ENCODE measurements around the gene CDC5L.
"Not testable (repeated sequence)": the region's sequence is repeated elsewhere in the genome, so short reads cannot be mapped to it uniquely, and the experiment has no call there.

CDC5L gene

DNA sequence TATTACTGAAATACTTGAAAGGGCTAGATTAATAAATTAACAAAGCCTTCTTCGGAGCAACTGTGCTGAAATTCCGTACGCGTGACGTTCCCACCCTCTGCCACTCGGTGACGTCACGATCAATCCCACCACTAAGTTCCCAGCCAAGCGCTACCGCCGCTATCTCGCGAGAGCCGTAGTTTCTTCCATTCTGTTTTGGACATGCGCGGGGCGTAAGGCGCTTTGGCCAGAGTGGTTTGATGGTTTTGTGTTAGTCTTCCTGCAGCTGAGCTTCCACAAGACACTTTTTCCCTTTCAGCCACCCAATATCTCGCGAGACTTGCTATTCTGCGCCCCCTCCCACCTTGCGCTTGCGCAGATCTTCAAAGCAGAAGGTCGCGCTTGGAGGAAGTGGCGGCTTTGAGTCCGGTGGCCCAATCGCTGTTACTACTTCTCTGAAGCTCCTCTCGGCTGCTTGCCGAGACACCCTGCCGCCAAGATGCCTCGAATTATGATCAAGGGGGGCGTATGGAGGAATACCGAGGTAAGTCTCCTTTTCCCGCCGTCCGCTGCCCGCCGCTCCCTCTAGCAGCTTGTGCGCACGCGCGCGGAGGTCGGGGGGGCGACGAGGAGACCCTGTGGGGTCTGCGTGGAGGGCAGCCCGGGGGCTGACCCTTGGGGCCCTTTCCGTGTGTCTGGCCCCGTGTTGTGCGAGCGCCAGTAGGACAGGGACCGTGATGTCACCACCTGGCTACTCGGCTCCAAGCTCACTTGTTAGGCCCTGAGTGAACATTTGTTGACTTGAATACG lies at the start of gene CDC5L:
Gene CDC5L, plus strand, starts transcription at position 361 of the 789 bp plus-strand sequence. Its CDS starts 118 bp downstream, at position 479.
- ATAC-seq, result peak; percentile 98
- DNase-seq, result peak; percentile 95

DNA sequence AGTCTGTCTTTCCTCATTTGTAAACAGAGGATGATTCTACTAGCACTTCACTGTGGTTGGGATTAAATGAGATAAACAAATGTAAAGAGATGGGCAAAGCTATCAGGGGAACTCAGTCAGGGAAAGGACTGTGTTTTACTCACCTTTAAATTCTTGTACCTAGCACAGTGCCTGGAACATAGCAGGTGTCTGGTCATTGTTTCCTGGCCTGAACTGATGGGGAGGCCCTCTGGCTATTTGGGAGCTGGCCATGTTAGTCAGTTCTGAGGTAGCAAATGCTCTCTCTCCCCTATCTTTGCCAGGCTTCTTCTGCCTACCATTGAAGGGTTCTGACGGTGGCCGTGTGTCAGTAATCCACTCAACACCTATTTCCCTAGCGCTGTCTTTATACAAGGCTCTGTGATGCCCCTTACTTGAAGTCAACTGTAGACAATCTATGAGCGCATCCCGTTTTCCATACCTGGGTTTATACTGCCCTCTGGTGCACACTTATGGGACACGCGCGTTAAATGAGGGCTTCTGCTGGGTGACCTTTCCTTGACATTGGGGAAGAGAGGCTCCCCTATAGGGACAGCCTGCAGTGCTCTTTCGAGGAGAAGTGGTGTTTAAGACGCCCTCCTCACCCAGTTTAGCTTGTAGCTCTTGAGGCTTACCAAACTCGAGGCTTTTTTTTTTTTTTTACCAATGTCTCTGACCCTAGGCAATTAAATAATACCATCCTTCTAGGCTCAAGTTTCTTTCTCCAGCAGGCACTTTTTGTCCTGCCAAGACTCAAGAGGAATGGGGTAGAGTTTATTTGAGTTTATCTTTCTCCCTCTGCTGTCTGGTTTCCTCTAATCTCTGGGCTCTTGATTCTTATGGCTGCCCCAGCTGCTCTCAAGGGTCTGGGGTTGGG lies 49.0 kb upstream of the CDC5L start:
- DNase-seq (peak; percentile 65), ATAC-seq (peak; percentile 77)

DNA sequence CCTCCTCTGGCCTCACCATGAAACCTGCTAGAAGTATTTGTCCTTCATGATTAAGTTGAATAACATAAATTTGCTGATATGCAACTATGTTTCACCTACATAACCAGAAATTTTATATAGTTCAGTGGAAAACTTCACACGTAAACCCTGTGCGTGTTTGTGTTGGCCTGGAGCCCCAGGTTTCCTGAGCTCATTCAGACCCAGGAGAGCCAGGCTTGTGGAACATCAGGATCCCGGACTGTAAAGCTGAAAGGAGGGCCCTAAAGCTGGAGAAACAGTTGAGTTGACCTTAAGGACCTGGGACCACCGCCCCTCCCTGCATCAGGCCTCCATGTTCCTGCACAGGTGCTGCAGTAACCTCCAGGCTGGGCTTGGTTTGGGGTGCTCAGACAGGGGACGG lies 48.2 kb upstream of the CDC5L start:
- DNase-seq (no peak), ATAC-seq (no peak)

DNA sequence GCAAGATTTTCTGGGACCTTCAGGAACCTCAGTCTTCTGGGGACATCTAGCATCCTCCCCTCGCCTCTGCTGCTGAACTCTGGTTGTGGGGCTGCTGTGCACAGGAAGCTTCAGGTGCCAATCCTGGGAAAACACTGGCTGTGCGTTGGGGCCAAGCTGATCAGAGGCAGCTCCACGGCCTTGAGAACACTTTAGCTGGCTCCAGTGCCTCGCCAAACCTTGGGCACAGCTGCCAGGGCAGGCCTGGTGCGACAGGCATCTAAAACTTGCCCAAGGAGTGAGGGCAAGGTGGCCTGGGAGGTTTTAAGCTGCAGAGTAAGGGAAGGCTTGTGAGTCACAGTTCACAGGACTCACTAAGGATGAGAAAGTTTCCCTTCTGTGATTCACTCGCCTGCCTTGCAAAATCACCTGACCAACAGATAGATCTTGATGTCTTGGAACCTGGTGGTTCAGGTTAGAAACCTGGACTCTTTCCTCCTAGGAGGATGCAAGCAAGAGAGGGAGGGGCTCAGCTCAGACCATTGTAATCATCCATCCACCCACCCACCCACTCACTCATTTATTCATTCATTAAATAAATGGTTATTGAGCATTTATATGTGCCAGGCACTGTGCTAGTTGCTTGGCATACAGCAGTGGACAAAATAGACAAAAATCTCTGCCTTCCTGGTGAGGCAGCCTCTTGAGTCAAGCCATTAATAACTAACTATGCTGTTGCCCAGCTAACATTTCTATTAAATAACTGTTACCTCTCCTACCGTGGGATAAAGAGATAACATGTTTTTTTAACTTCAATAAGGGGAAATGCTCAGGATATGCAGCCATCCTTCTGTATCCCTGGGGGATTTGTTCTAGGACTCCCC lies 47.5 kb upstream of the CDC5L start:
- no peak for DNase-seq
- peak; percentile 74 for ATAC-seq

DNA sequence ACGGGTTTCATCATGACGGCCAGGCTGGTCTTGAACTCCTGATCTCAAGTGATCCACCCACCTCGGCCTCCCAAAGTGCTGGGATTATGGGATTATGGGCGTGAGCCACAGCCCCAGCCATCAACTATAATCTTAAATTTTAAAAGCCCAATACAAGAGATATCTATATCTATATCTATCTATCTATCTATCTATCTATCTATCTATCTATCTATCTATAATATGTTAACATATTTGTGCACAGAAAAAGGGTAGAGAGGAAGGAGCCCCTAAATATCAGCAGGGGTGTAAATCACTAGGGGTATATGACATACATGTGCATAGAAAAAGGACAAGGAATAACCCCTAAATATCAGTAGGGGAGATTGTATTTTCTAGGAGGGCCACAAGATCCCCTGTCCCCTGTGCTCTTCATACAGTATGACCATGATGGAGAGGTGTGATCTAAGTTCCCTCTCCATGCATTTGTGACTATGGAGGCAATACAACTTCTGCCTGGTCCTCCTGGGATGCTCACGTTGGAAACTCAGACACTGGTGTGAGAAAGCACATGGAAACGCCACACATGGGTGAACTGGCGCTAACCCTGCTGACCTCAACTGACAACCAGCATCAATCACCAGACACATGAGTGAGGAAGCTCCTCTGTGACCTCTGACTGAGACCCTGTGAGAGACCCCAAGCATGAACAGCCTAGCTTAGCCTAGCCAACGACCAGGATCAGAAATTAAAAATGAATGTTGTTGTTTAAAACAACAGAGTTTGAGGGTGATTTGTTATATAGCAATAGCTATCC lies 46.2 kb upstream of the CDC5L start:
- DNase-seq (no peak), ATAC-seq (no peak)

DNA sequence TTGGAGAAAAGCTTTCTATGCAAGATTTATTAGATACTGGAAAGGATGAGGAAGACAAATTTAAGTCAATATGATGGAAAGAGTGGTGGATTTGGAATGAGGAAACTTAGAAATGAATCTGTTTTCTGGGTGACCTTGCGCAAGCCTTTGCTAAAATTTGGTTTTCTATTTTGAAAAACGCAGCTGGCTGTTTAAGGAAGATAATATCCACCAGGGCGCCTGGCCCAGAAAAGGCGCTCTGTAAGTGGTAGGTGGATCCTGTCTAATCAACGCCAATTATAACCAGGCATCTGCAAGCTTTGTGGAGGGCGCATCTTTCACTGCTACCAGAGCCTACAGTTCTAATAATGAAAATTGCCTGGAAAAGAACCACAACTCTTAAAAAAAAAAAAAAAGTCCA lies 45.5 kb upstream of the CDC5L start:
- ATAC-seq, result no peak

DNA sequence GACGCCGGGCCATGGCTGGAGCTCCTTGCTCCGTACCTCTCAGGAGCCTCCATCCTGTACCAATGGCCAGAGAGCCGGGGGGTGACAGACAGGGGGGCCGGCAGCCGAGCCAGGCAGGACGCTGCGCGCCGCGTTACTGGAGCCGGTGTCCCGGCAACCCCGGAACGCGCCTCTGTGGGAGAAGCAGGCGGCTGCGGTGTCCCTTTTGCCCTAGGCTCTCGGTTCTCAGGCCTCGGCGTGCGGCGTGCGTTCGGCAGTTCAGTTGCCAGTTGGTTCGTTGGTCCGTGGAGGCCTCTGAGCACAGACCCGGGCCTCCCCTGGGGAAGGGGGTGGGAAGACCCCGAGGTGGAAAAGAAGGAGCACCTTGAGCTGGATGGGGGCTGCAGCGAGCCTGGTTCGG lies 45.0 kb upstream of the CDC5L start, which contains the start of gene SPATS1:
Gene SPATS1, plus strand, starts transcription at position 162 of the 400 bp plus-strand sequence. CDS start 446 bp downstream, outside the sequence.
- ATAC-seq (peak; percentile 26), DNase-seq (peak; percentile 8)

More for the DNA sequence above, 45.5 kb upstream of the CDC5L start:
- no peak for DNase-seq

DNA sequence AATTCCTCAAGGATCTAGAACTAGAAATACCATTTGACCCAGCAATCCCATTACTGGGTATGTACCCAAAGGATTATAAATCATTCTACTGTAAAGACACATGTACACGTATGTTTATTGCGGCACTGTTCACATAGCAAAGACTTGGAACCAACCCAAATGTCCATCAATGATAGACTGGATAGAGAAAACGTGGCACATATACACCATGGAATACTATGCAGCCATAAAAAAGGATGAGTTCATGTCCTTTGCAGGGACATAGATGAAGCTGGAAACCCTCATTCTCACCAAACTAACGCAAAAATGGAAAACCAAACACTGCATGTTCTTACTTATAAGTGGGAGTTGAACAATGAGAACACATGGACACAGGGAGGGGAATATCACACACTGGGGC lies 40.7 kb upstream of the CDC5L start:
- not testable (repeated sequence) for DNase-seq, ATAC-seq

DNA sequence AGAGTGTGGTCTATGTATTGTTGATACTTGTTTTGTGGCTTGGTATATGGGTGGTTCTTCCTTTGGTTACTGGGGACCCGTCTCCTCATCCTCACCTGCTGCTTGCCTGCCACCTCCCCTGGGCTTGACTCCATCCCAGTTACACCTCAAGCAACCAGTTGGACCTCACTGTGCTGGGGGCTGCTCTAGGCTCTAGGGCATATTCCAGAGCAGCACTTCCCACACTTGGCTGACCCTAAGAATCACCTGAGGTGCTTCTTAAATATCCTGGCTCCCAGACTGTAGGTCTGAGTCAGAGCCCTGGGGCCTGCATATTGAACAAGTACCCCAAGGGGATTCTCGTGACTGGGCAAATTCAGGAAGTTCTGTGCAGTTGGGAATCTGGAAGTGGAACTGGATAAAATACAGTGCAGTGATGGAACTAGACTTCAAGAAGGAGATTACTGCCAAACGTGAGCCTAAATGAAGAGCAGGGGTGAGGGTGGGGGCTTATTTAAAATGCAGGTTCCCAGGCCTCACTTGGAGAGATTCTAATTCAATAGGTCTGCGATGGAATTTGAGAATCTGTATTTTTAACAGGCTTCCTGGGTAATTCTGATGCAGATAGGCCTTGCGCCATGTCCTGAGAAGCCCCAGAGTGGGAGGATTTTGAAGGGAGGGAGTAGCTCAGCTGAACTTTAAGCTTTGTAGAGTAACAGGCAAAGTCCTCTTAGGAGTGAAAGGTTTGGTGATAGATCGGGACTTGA lies 37.4 kb upstream of the CDC5L start:
- ATAC-seq (no peak), DNase-seq (no peak)

DNA sequence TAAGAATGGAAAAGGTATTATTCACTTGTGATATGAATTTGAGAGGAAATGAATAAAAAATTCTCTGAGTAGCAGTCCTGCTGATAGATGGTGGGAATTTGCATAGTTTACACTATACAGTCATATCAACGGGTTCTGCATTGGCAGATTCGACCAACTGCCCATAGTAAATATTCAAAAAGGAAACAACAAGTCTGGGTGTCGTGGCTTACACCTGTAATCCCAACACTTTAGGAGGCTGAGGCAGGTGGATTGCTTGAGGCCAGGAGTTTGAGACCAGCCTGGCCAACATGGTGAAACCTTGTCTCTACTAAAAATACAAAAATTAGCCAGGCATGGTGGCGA lies 36.9 kb upstream of the CDC5L start:
- not testable (repeated sequence) for DNase-seq, ATAC-seq

DNA sequence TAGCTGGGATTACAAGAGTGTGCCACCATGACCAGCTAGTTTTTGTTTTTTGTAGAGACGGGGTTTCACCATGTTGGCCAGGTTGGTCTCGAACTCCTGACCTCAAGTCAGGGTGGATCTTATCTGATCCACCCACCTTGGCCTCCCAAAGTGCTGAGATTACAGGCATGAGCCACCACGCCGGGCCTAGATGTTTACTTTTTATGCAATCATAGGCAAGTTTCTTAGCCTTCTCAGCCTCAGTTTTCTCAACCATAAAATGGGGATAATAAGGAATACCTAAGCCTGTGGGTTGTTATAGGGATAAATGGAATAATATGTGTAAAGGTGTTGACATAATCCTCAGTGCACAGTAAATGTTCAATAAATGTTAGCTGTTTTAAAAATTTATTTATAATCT lies 35.2 kb upstream of the CDC5L start:
- ATAC-seq (no peak), DNase-seq (no peak)

DNA sequence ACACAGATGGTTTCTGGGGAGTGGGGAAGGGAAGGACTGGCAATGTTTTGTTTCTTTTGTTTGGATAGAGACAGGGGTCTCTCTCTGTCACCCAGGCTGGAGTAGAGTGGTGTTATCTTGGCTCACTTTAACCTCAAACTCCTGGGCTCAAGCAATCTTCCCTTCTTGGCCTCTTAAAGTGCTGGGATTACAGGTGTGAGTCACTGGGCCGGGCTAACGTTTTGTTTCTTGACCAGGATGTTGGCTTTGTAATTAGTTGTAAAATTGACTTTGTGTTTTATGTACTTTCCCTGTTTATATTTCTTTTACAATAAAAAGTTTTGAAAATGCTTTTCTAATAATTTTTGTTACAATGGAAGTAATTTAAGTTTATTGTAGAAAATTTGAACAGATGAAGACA lies 34.2 kb upstream of the CDC5L start:
- ATAC-seq (no peak), DNase-seq (no peak)

DNA sequence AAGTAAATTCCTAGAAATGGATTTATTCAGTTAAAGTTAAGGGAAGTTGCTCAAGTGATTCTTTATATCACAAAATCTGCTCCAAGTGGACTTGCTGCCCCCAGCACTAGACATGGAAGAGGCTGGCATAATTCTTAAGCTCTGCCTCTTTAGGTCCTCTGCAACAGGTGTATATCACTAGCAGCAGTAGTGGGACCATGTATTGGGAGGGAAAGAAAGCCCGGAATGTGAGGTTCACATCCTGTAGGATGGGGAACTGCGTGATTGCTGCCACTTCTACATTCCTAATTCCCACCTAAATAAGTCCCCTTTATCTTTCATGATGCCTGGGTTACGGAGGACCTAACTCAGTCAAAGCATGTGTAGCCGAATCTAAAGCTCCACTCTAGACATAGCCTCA lies 31.9 kb upstream of the CDC5L start:
- ATAC-seq (no peak), DNase-seq (no peak)

DNA sequence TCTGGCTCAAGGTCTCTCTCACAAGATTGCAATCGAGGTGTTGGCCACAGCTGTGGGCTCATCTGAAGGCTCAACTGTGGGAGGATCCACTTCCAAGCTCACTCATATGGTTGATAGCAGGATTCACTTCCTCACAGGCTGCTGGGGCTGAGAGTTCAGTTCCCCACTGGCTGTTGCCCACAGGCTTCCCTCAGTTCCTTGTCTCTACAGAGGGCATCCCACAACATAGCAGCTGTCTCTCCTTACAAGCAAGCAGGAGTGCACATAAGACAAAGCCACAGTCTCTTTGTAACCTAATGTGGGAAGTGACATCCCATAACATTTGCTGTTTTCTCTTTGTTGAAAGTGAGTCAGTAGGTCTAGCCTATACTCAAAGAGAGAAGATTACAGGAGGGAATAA lies 31.0 kb upstream of the CDC5L start:
- no peak for DNase-seq
- no peak for ATAC-seq

DNA sequence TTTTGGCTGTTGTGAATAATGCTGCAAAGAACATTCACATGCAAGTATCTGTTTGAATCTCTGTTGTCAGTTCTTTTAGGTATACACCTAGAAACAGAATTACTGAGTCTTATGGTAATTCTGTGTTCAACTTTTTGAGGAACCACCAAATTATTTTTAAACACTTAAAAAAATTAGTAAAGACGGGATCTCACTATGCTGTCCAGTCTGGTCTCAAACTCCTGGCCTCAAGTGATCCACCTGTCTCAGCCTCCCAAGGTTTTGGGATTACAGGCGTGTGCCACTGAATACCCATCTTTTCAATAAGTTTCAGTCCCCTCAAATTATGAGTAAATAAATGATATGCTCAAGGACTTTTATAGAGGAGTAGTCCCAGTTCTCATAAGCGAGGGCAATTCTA lies 27.5 kb upstream of the CDC5L start:
- ATAC-seq, result no peak
- DNase-seq, result no peak

DNA sequence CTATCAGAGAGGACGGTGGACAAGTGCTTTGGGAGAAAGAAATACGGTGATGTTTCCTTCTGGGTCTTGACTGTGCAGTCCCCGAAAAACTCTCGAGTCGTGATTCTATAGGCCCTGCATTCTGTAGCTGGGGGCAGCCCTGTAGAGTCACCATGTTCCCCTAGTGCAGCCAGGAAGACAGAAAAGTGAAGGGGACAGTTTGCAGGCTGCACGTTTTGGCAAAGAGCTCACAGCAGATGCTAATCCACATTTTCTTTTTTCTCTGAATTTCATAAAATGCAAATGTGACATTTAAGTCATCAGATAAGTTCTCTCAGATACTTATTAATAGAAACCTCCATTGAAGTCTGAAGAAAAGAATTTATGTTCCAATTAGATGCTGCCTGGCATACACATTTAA lies 25.6 kb upstream of the CDC5L start:
- DNase-seq, result no peak
- no peak for ATAC-seq

DNA sequence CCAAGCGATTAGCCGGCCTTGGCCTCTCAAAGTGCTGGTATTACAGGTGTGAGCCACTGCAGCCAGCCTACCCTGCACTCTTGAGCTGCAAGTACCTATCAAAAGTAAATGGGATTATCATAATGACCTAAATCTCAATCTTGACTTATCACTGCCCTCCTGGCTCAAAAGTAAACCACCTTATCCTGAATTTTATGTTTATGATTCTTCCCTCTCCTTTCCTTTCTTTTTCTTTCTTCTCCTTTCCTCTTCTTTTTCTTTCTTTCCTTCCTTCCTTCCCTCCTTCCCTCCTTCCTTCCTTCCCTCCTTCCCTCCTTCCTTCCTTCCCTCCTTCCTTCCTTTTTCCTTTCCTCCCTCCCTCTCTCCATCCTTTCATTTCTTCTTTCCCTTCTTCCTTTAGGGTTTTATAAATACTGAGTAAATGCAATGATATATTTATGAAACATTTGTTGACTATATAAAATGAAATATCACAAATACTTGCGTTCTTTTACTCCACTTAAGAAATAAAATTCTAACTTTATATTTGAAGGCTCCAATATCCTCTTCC lies 24.1 kb upstream of the CDC5L start:
- ATAC-seq (no peak), DNase-seq (no peak)

DNA sequence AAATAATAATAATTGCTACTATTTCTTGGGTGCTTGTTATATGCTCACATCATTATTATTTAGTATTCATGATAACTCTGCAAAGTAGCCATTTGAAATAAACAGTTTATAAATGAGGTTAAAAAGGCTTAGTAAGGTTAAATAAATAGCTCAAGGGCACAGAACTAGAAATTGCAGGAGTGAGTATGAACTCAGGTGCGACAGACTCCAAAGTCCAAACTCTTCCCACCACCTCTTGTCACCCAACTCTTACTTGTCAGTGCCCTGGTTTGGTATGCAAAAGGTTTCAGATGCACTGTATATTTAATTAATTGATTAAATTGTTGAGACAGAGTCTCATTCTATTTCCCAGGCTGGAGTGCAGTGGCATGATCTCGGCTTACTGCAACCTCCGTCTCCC lies 20.7 kb upstream of the CDC5L start:
- no peak for ATAC-seq
- DNase-seq, result no peak

DNA sequence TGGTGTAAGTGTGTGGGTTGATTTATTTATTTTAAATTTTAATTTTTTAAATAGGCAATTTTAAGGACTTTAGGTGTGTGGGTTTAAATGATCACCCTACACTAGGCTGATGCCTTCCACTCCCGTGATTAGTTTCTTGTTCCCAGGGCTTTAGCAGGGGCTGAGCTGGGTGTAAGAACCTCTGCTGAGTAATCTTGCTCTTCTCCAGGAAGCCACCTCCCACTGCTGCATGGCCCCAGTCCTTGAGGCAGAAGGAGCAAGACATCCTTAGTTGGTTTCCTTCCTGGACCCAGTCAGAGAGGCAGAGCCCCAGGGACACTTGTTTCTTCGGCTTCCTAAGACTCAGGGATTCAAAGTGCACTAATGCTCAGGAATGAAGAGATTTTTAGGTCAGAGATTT lies 19.8 kb upstream of the CDC5L start:
- ATAC-seq (no peak), DNase-seq (no peak)

DNA sequence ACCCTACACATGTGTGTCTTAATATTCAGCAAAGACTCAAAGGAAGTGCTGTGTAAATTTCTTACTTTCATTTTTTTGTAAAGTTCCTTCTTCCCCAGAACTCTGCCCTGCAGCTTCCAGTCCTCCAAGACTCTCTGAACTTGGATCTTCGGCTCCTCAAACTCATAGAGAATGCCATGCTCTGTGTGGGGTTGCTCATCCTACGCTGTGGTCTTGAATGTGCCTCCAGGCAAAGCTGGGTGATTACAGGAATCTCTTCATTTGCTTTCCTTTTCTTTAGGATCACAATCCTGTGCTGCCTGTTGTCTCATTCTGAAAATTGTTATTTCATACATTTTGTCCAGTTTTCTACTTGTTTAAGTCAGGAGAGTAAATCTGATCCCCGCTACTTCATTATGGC lies 14.5 kb upstream of the CDC5L start:
- no peak for DNase-seq
- ATAC-seq, result no peak
